Kidney epithelial cell (primary cell): ENCODE data around the gene TCEA2. TPM values are rescaled to one million over a fixed set of nuclear protein-coding genes. Genes with fewer than 3 reads are reported as not detected.
"Not testable (repeated sequence)": the region's sequence is repeated elsewhere in the genome, so short reads cannot be mapped to it uniquely, and the experiment has no call there.

ENCODE experiments used
- DNase-seq: peaks from one replicate; pipeline ENCODE4 v3.0.0-alpha.2; 2010; ENCODE audit warnings: low read depth
- H3K27me3 ChIP-seq: 2 replicates; pipeline ENCODE4 v1.6.0; 2011; ENCODE audit warnings: low read length; ENCODE audit not compliant: control insufficient read depth, insufficient read depth
- H3K36me3 ChIP-seq: 2 replicates; pipeline ENCODE4 v1.5.1; 2011; ENCODE audit warnings: low read length; ENCODE audit not compliant: control insufficient read depth, insufficient read depth
- H3K4me3 ChIP-seq: 2 replicates; pipeline ENCODE4 v1.5.1; 2011; ENCODE audit warnings: low read depth, mild to moderate bottlenecking, control low read depth, low read length
- CTCF ChIP-seq: IDR thresholded peaks from 2 replicates; pipeline ENCODE4 v1.5.1; 2011; ENCODE audit warnings: mild to moderate bottlenecking, moderate library complexity, low read length, control low read depth, inconsistent platforms; ENCODE audit not compliant: insufficient read depth, poor library complexity, severe bottlenecking
- total RNA-seq: library from RNA; depleted of rRNA; stranded (reverse); fragments of >200 nt; gene quantifications from 2 replicates; pipeline ENCODE4 v1.2.3, GENCODE V29; 2015

TCEA2 gene
- total RNA-seq, 1 donor from 2014 or later, result 23.9 TPM

GRCh38 chr20:64114356-64114971, 51.5 kb downstream of the TCEA2 start:
- no peak for TF ChIP-seq CTCF
- no peak for DNase-seq
- peaks cover 15% of the 10 kb centered on the region for H3K27me3 ChIP-seq

GRCh38 chr20:64115171-64115911, 52.3 kb downstream of the TCEA2 start:
- no peaks in the 10 kb centered on the region for H3K36me3 ChIP-seq
- no peak for DNase-seq
- H3K27me3 ChIP-seq, result peaks cover 13% of the 10 kb centered on the region
- no peak for TF ChIP-seq CTCF
- no peak overlapping the region for H3K4me3 ChIP-seq

More at GRCh38 chr20:64114356-64114971, 51.5 kb downstream of the TCEA2 start:
- Histone ChIP-seq H3K36me3 (no peaks in the 10 kb centered on the region), H3K4me3 (no peak overlapping the region)

GRCh38 chr20:64116016-64116415, 53.0 kb downstream of the TCEA2 start:
- Histone ChIP-seq H3K4me3 (no peak overlapping the region), H3K36me3 (no peaks in the 10 kb centered on the region), H3K27me3 (peaks cover 13% of the 10 kb centered on the region)
- no peak for DNase-seq
- no peak for TF ChIP-seq CTCF

GRCh38 chr20:64116541-64117431, 53.8 kb downstream of the TCEA2 start:
- peaks cover 19% of the 10 kb centered on the region for H3K27me3 ChIP-seq
- DNase-seq, result no peak
- no peak overlapping the region for H3K4me3 ChIP-seq
- TF ChIP-seq CTCF, result no peak
- no peaks in the 10 kb centered on the region for H3K36me3 ChIP-seq

GRCh38 chr20:64117432-64117777, 54.4 kb downstream of the TCEA2 start:
- DNase-seq, H3K36me3 ChIP-seq, H3K4me3 ChIP-seq: not testable (repeated sequence)
- H3K27me3 ChIP-seq, result peaks cover 21% of the 10 kb centered on the region

GRCh38 chr20:64119301-64119680, 56.3 kb downstream of the TCEA2 start:
- Histone ChIP-seq H3K4me3 (no peak overlapping the region), H3K36me3 (no peaks in the 10 kb centered on the region), H3K27me3 (peaks cover 23% of the 10 kb centered on the region)
- DNase-seq, result no peak
- TF ChIP-seq CTCF, result no peak
